ENCODE results near the gene BORCS5.

The BORCS5 gene

DNA sequence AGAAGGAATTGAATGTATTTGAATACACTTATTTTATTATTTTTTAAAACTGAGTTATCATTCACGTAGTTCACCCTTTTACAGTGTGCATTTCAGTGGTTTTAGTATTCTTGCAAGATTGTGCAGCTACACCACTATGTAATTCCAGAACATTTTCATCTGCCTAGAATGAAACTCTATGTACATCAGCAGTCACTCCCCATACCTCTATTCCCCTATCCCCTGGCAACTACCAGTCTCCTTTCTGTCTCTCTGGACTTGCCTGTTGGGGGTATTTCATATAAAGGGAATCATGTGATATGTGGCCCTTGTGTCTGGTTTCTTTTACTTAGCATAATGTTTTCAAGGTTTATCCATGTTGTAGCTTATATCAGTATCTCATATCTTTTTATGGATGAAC, 96.8 kb downstream of the BORCS5 start:
- no peak for TF ChIP-seq YY1 (IDR thresholded peaks at IDR 0.05; ENCODE audit: low read depth)
- no peak for TF ChIP-seq CEBPB (IDR thresholded peaks at IDR 0.05)
- TF ChIP-seq TAF1 (IDR thresholded peaks at IDR 0.05; ENCODE audit: low read depth): no peak
- TF ChIP-seq EGR1 (IDR thresholded peaks at IDR 0.05): no peak
- no peak for TF ChIP-seq USF1 (IDR thresholded peaks at IDR 0.05)
- no peak for TF ChIP-seq MAX (IDR thresholded peaks at IDR 0.05)
- TF ChIP-seq FOXM1 (IDR thresholded peaks at IDR 0.05; ENCODE audit: borderline replicate concordance, low read depth): no peak
- no peak for TF ChIP-seq EP300 (IDR thresholded peaks at IDR 0.05; ENCODE audit: borderline replicate concordance)

- no peak for TF ChIP-seq TAF1 (IDR thresholded peaks at IDR 0.05; ENCODE audit: low read depth)
- no peak for TF ChIP-seq EGR1 (IDR thresholded peaks at IDR 0.05)
- no peak for TF ChIP-seq YY1 (IDR thresholded peaks at IDR 0.05; ENCODE audit: low read depth)
- no peak for TF ChIP-seq FOXM1 (IDR thresholded peaks at IDR 0.05; ENCODE audit: borderline replicate concordance, low read depth)
- TF ChIP-seq REST (IDR thresholded peaks at IDR 0.05; ENCODE audit: low read depth): no peak
- no peak for TF ChIP-seq TCF12 (IDR thresholded peaks at IDR 0.05; ENCODE audit: low read depth)
- no peak for TF ChIP-seq CEBPB (IDR thresholded peaks at IDR 0.05)
- TF ChIP-seq NFIC (IDR thresholded peaks at IDR 0.05): no peak
- TF ChIP-seq TEAD4 (IDR thresholded peaks at IDR 0.05): no peak
- TF ChIP-seq RAD21 (IDR thresholded peaks at IDR 0.05; ENCODE audit: low read depth): no peak
- TF ChIP-seq EP300 (IDR thresholded peaks at IDR 0.05; ENCODE audit: borderline replicate concordance): no peak
- TF ChIP-seq USF1 (IDR thresholded peaks at IDR 0.05): no peak
Measured at GRCh38 chr12:12454315-12454714, 97.4 kb downstream of the BORCS5 start.

DNA sequence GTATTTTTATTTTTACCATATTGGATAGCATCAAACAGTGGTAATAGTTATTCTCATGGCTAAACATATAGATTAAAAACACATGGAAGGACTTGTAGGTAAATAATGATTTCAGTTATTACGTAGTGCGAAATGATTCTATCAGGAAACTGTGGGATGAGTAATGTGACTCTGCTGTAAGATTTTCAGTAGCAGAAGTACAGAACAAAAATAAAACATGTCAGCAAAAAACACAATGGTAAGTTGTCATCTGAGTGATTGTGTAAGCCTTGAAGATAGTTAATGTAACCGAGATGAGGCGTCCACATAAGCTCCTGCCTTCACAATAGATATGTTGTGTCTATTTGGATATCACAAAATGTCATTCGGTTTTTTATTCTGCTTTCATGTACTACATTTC, 99.8 kb downstream of the BORCS5 start:
- TF ChIP-seq TCF12 (IDR thresholded peaks at IDR 0.05; ENCODE audit: low read depth): no peak
- TF ChIP-seq TAF1 (IDR thresholded peaks at IDR 0.05; ENCODE audit: low read depth): no peak
- TF ChIP-seq RAD21 (IDR thresholded peaks at IDR 0.05; ENCODE audit: low read depth): no peak
- TF ChIP-seq USF1 (IDR thresholded peaks at IDR 0.05): no peak
- TF ChIP-seq EGR1 (IDR thresholded peaks at IDR 0.05): no peak
- TF ChIP-seq EP300 (IDR thresholded peaks at IDR 0.05; ENCODE audit: borderline replicate concordance): no peak
- TF ChIP-seq CREB1 (IDR thresholded peaks at IDR 0.05; ENCODE audit: low read depth): no peak
- no peak for TF ChIP-seq FOXM1 (IDR thresholded peaks at IDR 0.05; ENCODE audit: borderline replicate concordance, low read depth)
- TF ChIP-seq NFIC (IDR thresholded peaks at IDR 0.05): no peak
- TF ChIP-seq TEAD4 (IDR thresholded peaks at IDR 0.05): no peak
- no peak for TF ChIP-seq ZBTB7A (IDR thresholded peaks at IDR 0.05; ENCODE audit: low read depth)
- TF ChIP-seq REST (IDR thresholded peaks at IDR 0.05; ENCODE audit: low read depth): no peak
- no peak for TF ChIP-seq YY1 (IDR thresholded peaks at IDR 0.05; ENCODE audit: low read depth)
- TF ChIP-seq CEBPB (IDR thresholded peaks at IDR 0.05): no peak
- TF ChIP-seq MAX (IDR thresholded peaks at IDR 0.05): no peak

GRCh38 chr12:12460935-12461922, 104.4 kb downstream of the BORCS5 start:
- no peak for TF ChIP-seq NFIC (IDR thresholded peaks at IDR 0.05)
- TF ChIP-seq EGR1 (IDR thresholded peaks at IDR 0.05): no peak
- TF ChIP-seq TCF12 (IDR thresholded peaks at IDR 0.05; ENCODE audit: low read depth): no peak
- TF ChIP-seq RAD21 (IDR thresholded peaks at IDR 0.05; ENCODE audit: low read depth): no peak

DNA sequence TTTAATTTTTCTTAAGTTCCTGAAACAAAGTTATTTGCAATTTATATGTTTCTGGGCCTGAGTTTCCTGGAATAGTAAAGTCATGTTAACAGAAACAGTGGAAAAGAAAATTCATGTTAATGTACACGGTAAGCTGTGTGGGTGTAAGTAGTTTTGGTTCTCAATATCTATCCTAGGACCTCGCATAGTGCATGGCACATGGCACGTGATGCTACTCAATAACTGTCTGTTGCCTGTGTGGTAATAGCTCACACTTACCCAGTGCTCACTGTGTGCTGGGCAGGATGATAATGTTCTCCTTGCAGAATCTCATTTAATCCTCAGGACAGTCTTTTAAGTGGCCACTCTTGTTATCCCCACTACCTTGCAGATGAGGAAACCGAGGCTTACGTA, 105.0 kb downstream of the BORCS5 start:
- TF ChIP-seq YY1 (IDR thresholded peaks at IDR 0.05; ENCODE audit: low read depth) (no peak), TCF12 (IDR thresholded peaks at IDR 0.05; ENCODE audit: low read depth) (no peak), CREB1 (IDR thresholded peaks at IDR 0.05; ENCODE audit: low read depth) (no peak), NFIC (IDR thresholded peaks at IDR 0.05) (no peak), FOXM1 (IDR thresholded peaks at IDR 0.05; ENCODE audit: borderline replicate concordance, low read depth) (no peak), TEAD4 (IDR thresholded peaks at IDR 0.05) (no peak), EP300 (IDR thresholded peaks at IDR 0.05; ENCODE audit: borderline replicate concordance) (no peak), CEBPB (IDR thresholded peaks at IDR 0.05) (no peak), EGR1 (IDR thresholded peaks at IDR 0.05) (no peak), ZBTB7A (IDR thresholded peaks at IDR 0.05; ENCODE audit: low read depth) (no peak), REST (IDR thresholded peaks at IDR 0.05; ENCODE audit: low read depth) (no peak)
